HEK293 (cell line): ENCODE measurements around the gene DPT.

Experiments
- CTCF ChIA-PET: fragments of 350-600 bp; formaldehyde crosslinking; extraction: SDS; loops from one replicate; lab custom pipeline; 2021; ENCODE audit warnings: antibody characterized with exemption; lab: Yijun Ruan, JAX
- POLR2A ChIA-PET: fragments of 300-600 bp; formaldehyde crosslinking; extraction: SDS; loops from one replicate; lab custom pipeline; 2020; ENCODE audit warnings: antibody characterized with exemption, inconsistent platforms; lab: Yijun Ruan, JAX
- H3K27ac ChIP-seq: fragments of 200-500 bp; sonication (Bioruptor generic); 2 replicates; pipeline ENCODE4 v1.5.1; 2014; ENCODE audit warnings: low read depth, low read length, control low read depth, inconsistent platforms; ENCODE audit errors: extremely low read depth
- H3K36me3 ChIP-seq, 2 experiments: fragments of 200-500 bp in 1 of 2; sonication (Bioruptor generic) in 1 of 2; 1 replicate in 1 of 2; 2 replicates in 1 of 2; pipeline ENCODE4 v1.5.1; 2014 to 2017; ENCODE audit warnings: inconsistent platforms in 2 of 2, low read length in 2 of 2; ENCODE audit not compliant: control insufficient read depth in 2 of 2, insufficient read depth in 1 of 2
- H3K4me1 ChIP-seq: fragments of 200-500 bp; sonication (Bioruptor generic); 2 replicates; pipeline ENCODE4 v1.5.1; 2014; ENCODE audit warnings: mild to moderate bottlenecking, low read length, inconsistent platforms; ENCODE audit not compliant: control insufficient read depth, insufficient read depth
- H3K4me3 ChIP-seq: 2 replicates; pipeline ENCODE4 v1.5.1; 2011; ENCODE audit warnings: low read depth, mild to moderate bottlenecking, control low read depth, low read length, moderate library complexity
- H3K9me3 ChIP-seq: fragments of 200-500 bp; sonication (Bioruptor generic); 2 replicates; pipeline ENCODE4 v1.5.1; 2014; ENCODE audit warnings: low read depth, low read length, inconsistent platforms; ENCODE audit not compliant: control insufficient read depth, insufficient read depth
- IKZF3 ChIP-seq: fragments of 450-650 bp; IDR thresholded peaks from 2 replicates; pipeline ENCODE4 v1.5.0; 2018; ENCODE audit warnings: missing biosample characterization, mild to moderate bottlenecking, missing genetic modification characterization, moderate library complexity
- PRDM1 ChIP-seq: fragments of 450-650 bp; formaldehyde crosslinking; IDR thresholded peaks from 2 replicates; pipeline ENCODE4; 2016; ENCODE audit warnings: missing biosample characterization, missing genetic modification characterization
- WT1 ChIP-seq: fragments of 450-650 bp; formaldehyde crosslinking; IDR thresholded peaks from 2 replicates; pipeline ENCODE4 v1.5.1; 2016; ENCODE audit warnings: missing biosample characterization, missing genetic modification characterization
- ZBTB11 ChIP-seq: fragments of 450-650 bp; formaldehyde crosslinking; conservative IDR thresholded peaks from 2 replicates; pipeline ENCODE4 v1.5.1; 2016; ENCODE audit warnings: low read depth, missing biosample characterization, missing genetic modification characterization
- ZEB2 ChIP-seq: fragments of 450-650 bp; formaldehyde crosslinking; IDR thresholded peaks from 2 replicates; pipeline ENCODE4 v1.5.1; 2016; ENCODE audit warnings: missing biosample characterization, missing genetic modification characterization
- ZNF112 ChIP-seq: fragments of 450-650 bp; formaldehyde crosslinking; IDR thresholded peaks from 2 replicates; pipeline ENCODE4 v1.5.0; 2017; ENCODE audit warnings: missing biosample characterization, missing genetic modification characterization
- ZNF121 ChIP-seq: fragments of 450-650 bp; formaldehyde crosslinking; IDR thresholded peaks from 2 replicates; pipeline ENCODE4 v1.5.1; 2016; ENCODE audit warnings: missing biosample characterization, missing genetic modification characterization
- ZNF138 ChIP-seq: fragments of 450-650 bp; formaldehyde crosslinking; IDR thresholded peaks from 2 replicates; pipeline ENCODE4 v1.5.1; 2016; ENCODE audit warnings: missing biosample characterization, missing genetic modification characterization, borderline replicate concordance
- ZNF214 ChIP-seq: fragments of 450-650 bp; formaldehyde crosslinking; IDR thresholded peaks from 2 replicates; pipeline ENCODE4 v1.5.1; 2017; ENCODE audit warnings: missing biosample characterization, mild to moderate bottlenecking, missing genetic modification characterization, borderline replicate concordance
- ZNF24 ChIP-seq: fragments of 450-650 bp; formaldehyde crosslinking; IDR thresholded peaks from 2 replicates; pipeline ENCODE4 v1.5.1; 2016; ENCODE audit warnings: missing biosample characterization, missing genetic modification characterization
- ZNF362 ChIP-seq: fragments of 450-650 bp; formaldehyde crosslinking; IDR thresholded peaks from 2 replicates; pipeline ENCODE4 v1.5.1; 2016; ENCODE audit warnings: missing biosample characterization, missing genetic modification characterization
- ZNF423 ChIP-seq: fragments of 450-650 bp; formaldehyde crosslinking; IDR thresholded peaks from 2 replicates; pipeline ENCODE4 v1.5.1; 2016; ENCODE audit warnings: missing biosample characterization, missing genetic modification characterization
- ZNF548 ChIP-seq: fragments of 450-650 bp; formaldehyde crosslinking; IDR thresholded peaks from 2 replicates; pipeline ENCODE4 v1.5.1; 2016; ENCODE audit warnings: missing biosample characterization, missing genetic modification characterization
- ZNF571 ChIP-seq: fragments of 450-650 bp; formaldehyde crosslinking; IDR thresholded peaks from 2 replicates; pipeline ENCODE4 v1.5.0; 2017; ENCODE audit warnings: missing biosample characterization, missing genetic modification characterization
- ZNF580 ChIP-seq: fragments of 450-650 bp; formaldehyde crosslinking; IDR thresholded peaks from 2 replicates; pipeline ENCODE4 v1.5.1; 2016; ENCODE audit warnings: missing biosample characterization, missing genetic modification characterization
- ZNF600 ChIP-seq: fragments of 450-650 bp; formaldehyde crosslinking; IDR thresholded peaks from 2 replicates; pipeline ENCODE4 v1.5.1; 2016; ENCODE audit warnings: missing biosample characterization, missing genetic modification characterization
- ZNF629 ChIP-seq: fragments of 450-650 bp; formaldehyde crosslinking; IDR thresholded peaks from 2 replicates; pipeline ENCODE4 v1.5.1; 2017; ENCODE audit warnings: missing biosample characterization, missing genetic modification characterization
- ZNF645 ChIP-seq: fragments of 450-650 bp; formaldehyde crosslinking; IDR thresholded peaks from 2 replicates; pipeline ENCODE4; 2016; ENCODE audit warnings: missing biosample characterization, missing genetic modification characterization
- ZNF658 ChIP-seq: fragments of 450-650 bp; formaldehyde crosslinking; IDR thresholded peaks from 2 replicates; pipeline ENCODE4; 2016; ENCODE audit warnings: missing biosample characterization, missing genetic modification characterization
- ZNF76 ChIP-seq: fragments of 450-650 bp; formaldehyde crosslinking; IDR thresholded peaks from 2 replicates; pipeline ENCODE4; 2016; ENCODE audit warnings: low read depth, missing biosample characterization, missing genetic modification characterization, borderline replicate concordance
- ZSCAN23 ChIP-seq: fragments of 450-650 bp; formaldehyde crosslinking; IDR thresholded peaks from 2 replicates; pipeline ENCODE4 v1.5.1; 2016; ENCODE audit warnings: missing biosample characterization, missing genetic modification characterization
- TF ChIP-seq, protein P1 (sequence below): fragments of 450-650 bp; formaldehyde crosslinking; IDR thresholded peaks from 2 replicates; pipeline ENCODE4 v1.5.1; 2016; ENCODE audit warnings: missing biosample characterization, missing genetic modification characterization
- TF ChIP-seq, protein P2 (sequence below): fragments of 450-650 bp; formaldehyde crosslinking; IDR thresholded peaks from 2 replicates; pipeline ENCODE4 v1.5.1; 2016; ENCODE audit warnings: missing biosample characterization, missing genetic modification characterization

Gene DPT

GRCh38 chr1:168739908-168740307, 10.9 kb upstream of the DPT start:
- H3K36me3 ChIP-seq, result no peaks in the 10 kb centered on the region
- TF ChIP-seq ZSCAN23 (no peak), ZNF121 (tag by site-specific recombination) (no peak), ZNF629 (no peak), ZNF580 (no peak), ZNF24 (tag by site-specific recombination) (no peak), ZNF548 (tag by site-specific recombination) (no peak), ZNF112 (no peak), ZNF76 (no peak), WT1 (tag by site-specific recombination) (no peak)
- TF ChIP-seq, protein P1, sequence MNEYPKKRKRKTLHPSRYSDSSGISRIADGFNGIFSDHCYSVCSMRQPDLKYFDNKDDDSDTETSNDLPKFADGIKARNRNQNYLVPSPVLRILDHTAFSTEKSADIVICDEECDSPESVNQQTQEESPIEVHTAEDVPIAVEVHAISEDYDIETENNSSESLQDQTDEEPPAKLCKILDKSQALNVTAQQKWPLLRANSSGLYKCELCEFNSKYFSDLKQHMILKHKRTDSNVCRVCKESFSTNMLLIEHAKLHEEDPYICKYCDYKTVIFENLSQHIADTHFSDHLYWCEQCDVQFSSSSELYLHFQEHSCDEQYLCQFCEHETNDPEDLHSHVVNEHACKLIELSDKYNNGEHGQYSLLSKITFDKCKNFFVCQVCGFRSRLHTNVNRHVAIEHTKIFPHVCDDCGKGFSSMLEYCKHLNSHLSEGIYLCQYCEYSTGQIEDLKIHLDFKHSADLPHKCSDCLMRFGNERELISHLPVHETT, result no peak
- TF ChIP-seq, protein P2, sequence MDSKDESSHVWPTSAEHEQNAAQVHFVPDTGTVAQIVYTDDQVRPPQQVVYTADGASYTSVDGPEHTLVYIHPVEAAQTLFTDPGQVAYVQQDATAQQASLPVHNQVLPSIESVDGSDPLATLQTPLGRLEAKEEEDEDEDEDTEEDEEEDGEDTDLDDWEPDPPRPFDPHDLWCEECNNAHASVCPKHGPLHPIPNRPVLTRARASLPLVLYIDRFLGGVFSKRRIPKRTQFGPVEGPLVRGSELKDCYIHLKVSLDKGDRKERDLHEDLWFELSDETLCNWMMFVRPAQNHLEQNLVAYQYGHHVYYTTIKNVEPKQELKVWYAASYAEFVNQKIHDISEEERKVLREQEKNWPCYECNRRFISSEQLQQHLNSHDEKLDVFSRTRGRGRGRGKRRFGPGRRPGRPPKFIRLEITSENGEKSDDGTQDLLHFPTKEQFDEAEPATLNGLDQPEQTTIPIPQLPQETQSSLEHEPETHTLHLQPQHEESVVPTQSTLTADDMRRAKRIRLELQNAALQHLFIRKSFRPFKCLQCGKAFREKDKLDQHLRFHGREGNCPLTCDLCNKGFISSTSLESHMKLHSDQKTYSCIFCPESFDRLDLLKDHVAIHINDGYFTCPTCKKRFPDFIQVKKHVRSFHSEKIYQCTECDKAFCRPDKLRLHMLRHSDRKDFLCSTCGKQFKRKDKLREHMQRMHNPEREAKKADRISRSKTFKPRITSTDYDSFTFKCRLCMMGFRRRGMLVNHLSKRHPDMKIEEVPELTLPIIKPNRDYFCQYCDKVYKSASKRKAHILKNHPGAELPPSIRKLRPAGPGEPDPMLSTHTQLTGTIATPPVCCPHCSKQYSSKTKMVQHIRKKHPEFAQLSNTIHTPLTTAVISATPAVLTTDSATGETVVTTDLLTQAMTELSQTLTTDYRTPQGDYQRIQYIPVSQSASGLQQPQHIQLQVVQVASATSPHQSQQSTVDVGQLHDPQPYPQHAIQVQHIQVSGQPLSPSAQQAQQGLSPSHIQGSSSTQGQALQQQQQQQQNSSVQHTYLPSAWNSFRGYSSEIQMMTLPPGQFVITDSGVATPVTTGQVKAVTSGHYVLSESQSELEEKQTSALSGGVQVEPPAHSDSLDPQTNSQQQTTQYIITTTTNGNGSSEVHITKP (tag by site-specific recombination), result no peak
- TF ChIP-seq, all 188 proteins: peak for 0
- H3K9me3 ChIP-seq, result no peaks in the 10 kb centered on the region
- no peak overlapping the region for H3K4me3 ChIP-seq
- no peak overlapping the region for H3K27ac ChIP-seq
- CTCF ChIA-PET, result interaction anchor here (1.2 kb wide), 1 partner anchor 136 kb away, joined by 3 read pairs; no protein-coding TSS in a partner anchor
- POLR2A ChIA-PET, result interaction anchor here (0.6 kb wide), 1 partner anchor 120 kb away, joined by 3 read pairs; no protein-coding TSS in a partner anchor
- no peaks in the 10 kb centered on the region for H3K4me1 ChIP-seq

GRCh38 chr1:168736520-168736919, 7.5 kb upstream of the DPT start:
- ChIA-PET CTCF (interaction anchor here (1.5 kb wide), 1 partner anchor 100 kb away, joined by 3 read pairs; no protein-coding TSS in a partner anchor), POLR2A (no interaction called here)
- no peak overlapping the region for H3K27ac ChIP-seq
- H3K4me1 ChIP-seq, result no peaks in the 10 kb centered on the region
- TF ChIP-seq ZNF362 (no peak), ZNF214 (tag by site-specific recombination) (no peak), ZNF138 (tag by site-specific recombination) (no peak), ZNF423 (no peak), ZNF571 (no peak)
- no peaks in the 10 kb centered on the region for H3K36me3 ChIP-seq
- H3K9me3 ChIP-seq, result no peaks in the 10 kb centered on the region
- no peak overlapping the region for H3K4me3 ChIP-seq

DNA sequence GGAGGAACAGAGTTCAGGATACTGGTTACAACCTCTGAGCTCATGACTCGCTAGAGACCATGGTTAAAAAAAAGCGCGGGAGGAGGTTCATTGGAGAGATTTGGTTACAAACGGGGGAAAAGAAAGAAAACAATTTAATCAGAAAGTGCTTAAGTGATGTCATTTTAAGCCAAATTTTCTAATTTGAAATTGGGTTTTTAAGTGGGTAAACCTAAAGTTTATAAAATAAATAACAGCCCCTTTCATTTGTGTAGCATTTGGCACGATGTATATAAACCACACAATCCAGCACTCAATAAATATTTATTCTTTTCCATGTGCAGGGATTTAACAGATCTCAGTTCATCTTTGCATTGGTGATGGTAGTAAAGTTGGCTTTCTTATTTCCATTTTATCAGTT, 7.0 kb upstream of the DPT start:
- CTCF ChIA-PET, result interaction anchor here (1.5 kb wide), 1 partner anchor 99 kb away, joined by 3 read pairs; no protein-coding TSS in a partner anchor
- no peaks in the 10 kb centered on the region for H3K36me3 ChIP-seq
- H3K27ac ChIP-seq, result no peak overlapping the region
- no peak overlapping the region for H3K4me3 ChIP-seq
- no peaks in the 10 kb centered on the region for H3K9me3 ChIP-seq
- POLR2A ChIA-PET, result no interaction called here
- H3K4me1 ChIP-seq, result no peaks in the 10 kb centered on the region
- TF ChIP-seq PRDM1 (tag by site-specific recombination) (no peak), IKZF3 (tag by site-specific recombination) (no peak), ZNF645 (tag by site-specific recombination) (no peak), ZNF658 (tag by site-specific recombination) (no peak), ZNF600 (no peak), ZBTB11 (tag by site-specific recombination) (no peak), ZEB2 (tag by site-specific recombination) (no peak), ZNF423 (no peak)
